Ishikawa (cell line): ENCODE measurements around the gene CNTNAP2.

Experiments used
- CREB1 ChIP-seq: IDR thresholded peaks from 2 replicates; pipeline ENCODE4 v1.6.1; 2012; ENCODE audit warnings: low read depth
- EP300 ChIP-seq: IDR thresholded peaks from 2 replicates; pipeline ENCODE4 v1.6.1; 2012; ENCODE audit warnings: borderline replicate concordance
- NFIC ChIP-seq: IDR thresholded peaks from 2 replicates; pipeline ENCODE4 v1.6.1; 2012
- RAD21 ChIP-seq: IDR thresholded peaks from 2 replicates; pipeline ENCODE4 v1.6.1; 2012; ENCODE audit warnings: low read depth
- REST ChIP-seq: IDR thresholded peaks from 2 replicates; pipeline ENCODE4 v1.6.1; 2012; ENCODE audit warnings: low read depth, mild to moderate bottlenecking
- TEAD4 ChIP-seq: IDR thresholded peaks from 2 replicates; pipeline ENCODE4 v1.6.1; 2012
- USF1 ChIP-seq: IDR thresholded peaks from 2 replicates; pipeline ENCODE4 v1.6.1; 2012
- YY1 ChIP-seq: IDR thresholded peaks from 2 replicates; pipeline ENCODE4 v1.6.1; 2012; ENCODE audit warnings: low read depth
- ZBTB7A ChIP-seq: IDR thresholded peaks from 2 replicates; pipeline ENCODE4 v1.6.1; 2012; ENCODE audit warnings: low read depth

- TF ChIP-seq TEAD4 (no peak), ZBTB7A (no peak), EP300 (no peak), RAD21 (no peak), CREB1 (no peak), USF1 (no peak), REST (no peak), NFIC (no peak), YY1 (no peak)
These were observed 875.0 kb downstream of the CNTNAP2 start for GRCh38 chr7:146991596-146991995.
